22Rv1 (cell line): ENCODE measurements around the gene NOD1.

ENCODE experiments used
- CTCF ChIP-seq: fragments of 450-650 bp; IDR thresholded peaks from 2 replicates; pipeline ENCODE4 v1.5.1; 2017; ENCODE audit warnings: mild to moderate bottlenecking
- ZFX ChIP-seq: fragments of 450-650 bp; IDR thresholded peaks from 2 replicates; pipeline ENCODE4 v1.6.1; 2017; ENCODE audit warnings: antibody characterized with exemption, borderline replicate concordance

- TF ChIP-seq CTCF = peak; percentile 89
- no peak for TF ChIP-seq ZFX
Measured at GRCh38 chr7:30510124-30511075, 31.8 kb upstream of the NOD1 start.
